Hematopoietic multipotent progenitor cell treated with erythropoietin and hydrocortisone succinate and interleukin-3 and kit ligand, for 4 days (in vitro differentiated cells): ENCODE measurements around the gene CUL2.
A peak's percentile ranks its signal among the peaks of the same experiment; 100 is the strongest.
"Not testable (repeated sequence)": the region's sequence is repeated elsewhere in the genome, so short reads cannot be mapped to it uniquely, and the experiment has no call there.

Experiments used
- DNase-seq: peaks from one replicate; pipeline ENCODE4 v3.0.0-alpha.2; 2015

The CUL2 gene

GRCh38 chr10:35079265-35079664, 10.9 kb downstream of the CUL2 start:
- no peak for DNase-seq

GRCh38 chr10:35075228-35075627, 14.9 kb downstream of the CUL2 start:
- DNase-seq, result no peak

GRCh38 chr10:35074266-35074665, 15.9 kb downstream of the CUL2 start:
- DNase-seq, result no peak

GRCh38 chr10:35070521-35070920, 19.6 kb downstream of the CUL2 start:
- DNase-seq, result no peak

GRCh38 chr10:35063837-35064454, 26.2 kb downstream of the CUL2 start:
- peak; percentile 18 for DNase-seq

- no peak for DNase-seq
These were observed 30.7 kb downstream of the CUL2 start for GRCh38 chr10:35059481-35059880.

- no peak for DNase-seq
These were observed 31.5 kb downstream of the CUL2 start for GRCh38 chr10:35058686-35059085.

GRCh38 chr10:35058134-35058533, 32.0 kb downstream of the CUL2 start:
- peak; percentile 41 for DNase-seq

GRCh38 chr10:35056686-35057085, 33.5 kb downstream of the CUL2 start:
- DNase-seq, result no peak

- DNase-seq, result no peak
These were observed 34.0 kb downstream of the CUL2 start for GRCh38 chr10:35056133-35056532.

- DNase-seq, result no peak
These were observed 39.6 kb downstream of the CUL2 start for GRCh38 chr10:35050568-35050967.

GRCh38 chr10:35046074-35046473, 44.1 kb downstream of the CUL2 start:
- peak; percentile 8 for DNase-seq

- not testable (repeated sequence) for DNase-seq
These were observed 44.9 kb downstream of the CUL2 start for GRCh38 chr10:35045275-35045674.

GRCh38 chr10:35043796-35044344, 46.3 kb downstream of the CUL2 start:
- no peak for DNase-seq

GRCh38 chr10:35042783-35043182, 47.4 kb downstream of the CUL2 start:
- DNase-seq, result no peak

GRCh38 chr10:35041502-35041879, 48.6 kb downstream of the CUL2 start:
- no peak for DNase-seq

- no peak for DNase-seq
These were observed 49.2 kb downstream of the CUL2 start for GRCh38 chr10:35040760-35041501.

- no peak for DNase-seq
These were observed 53.0 kb downstream of the CUL2 start for GRCh38 chr10:35037104-35037503.

- DNase-seq, result peak; percentile 56
These were observed 54.5 kb downstream of the CUL2 start for GRCh38 chr10:35035606-35036005.

- DNase-seq, result peak; percentile 54
These were observed 62.6 kb downstream of the CUL2 start for GRCh38 chr10:35027567-35027966.

GRCh38 chr10:35025916-35026315, 64.2 kb downstream of the CUL2 start:
- DNase-seq, result no peak

- no peak for DNase-seq
These were observed 69.7 kb downstream of the CUL2 start for GRCh38 chr10:35020481-35020880.

GRCh38 chr10:35019041-35020024, 70.8 kb downstream of the CUL2 start:
- no peak for DNase-seq
